A549 (cell line): ENCODE data around the gene CCDC57. TPM values are rescaled to one million over a fixed set of nuclear protein-coding genes. Genes with fewer than 3 reads are reported as not detected.
A peak's percentile ranks its signal among the peaks of the same experiment; 100 is the strongest.
"Not testable (repeated sequence)": the region's sequence is repeated elsewhere in the genome, so short reads cannot be mapped to it uniquely, and the experiment has no call there.

Source experiments
- ATAC-seq, 2 experiments: fragments of 200-7000 bp in 1 of 2; fragments of >200 bp in 1 of 2; cut with Nextera tagmentation in 1 of 2; cut with Tn5 transposase in 1 of 2; 3 replicates each; pipeline versions ENCODE4 v1.8.0 to v1.9.1; 2018 to 2020; ENCODE audit warnings: mild to moderate bottlenecking in 1 of 2, moderate library complexity in 1 of 2
- CTCF ChIA-PET: fragments of 300-600 bp; sonication (Branson Sonifier 250); formaldehyde crosslinking; extraction: SDS; loops from one replicate; lab custom pipeline; 2021; ENCODE audit warnings: antibody characterized with exemption, inconsistent platforms; lab: Yijun Ruan, JAX
- POLR2A ChIA-PET: fragments of 350-600 bp; formaldehyde crosslinking; extraction: SDS; loops from one replicate; lab custom pipeline; 2021; ENCODE audit warnings: antibody characterized with exemption, inconsistent platforms; lab: Yijun Ruan, JAX
- DNase-seq, 2 experiments: peaks; one replicate each; pipeline versions ENCODE4 v3.0.0 to v3.0.0-alpha.2; 2011 to 2016; ENCODE audit warnings: low read depth in 1 of 2, low spot score in 1 of 2
- FAIRE-seq: peaks from 2 replicates; lab custom pipeline; 2011; peaks lifted over from hg19 to GRCh38; lab: Jason Lieb, UNC
- H3K27ac ChIP-seq, 2 experiments: fragments of >200 bp; sonication (Bioruptor Twin); formaldehyde crosslinking; 3 replicates each; pipeline ENCODE4 v1.5.1; 2016 to 2017
- H3K4me1 ChIP-seq: fragments of >200 bp; sonication (Bioruptor Twin); formaldehyde crosslinking; 3 replicates; pipeline ENCODE4 v1.6.1; 2016
- H3K4me2 ChIP-seq: fragments of >200 bp; sonication (Bioruptor Twin); formaldehyde crosslinking; 3 replicates; pipeline ENCODE4 v1.6.1; 2016
- H3K4me3 ChIP-seq: fragments of >200 bp; sonication (Bioruptor Twin); formaldehyde crosslinking; 3 replicates; pipeline ENCODE4 v1.5.1; 2016
- H3K9me3 ChIP-seq: fragments of >200 bp; sonication (Bioruptor Twin); formaldehyde crosslinking; 3 replicates; pipeline ENCODE4 v1.6.1; 2016
- BHLHE40 ChIP-seq: IDR thresholded peaks from 2 replicates; pipeline ENCODE4 v1.6.1; 2012; ENCODE audit warnings: low read depth, low read length, inconsistent platforms
- CBX8 ChIP-seq: fragments of 200-600 bp; sonication (generic); IDR thresholded peaks from 2 replicates; pipeline ENCODE4 v1.6.1; 2016
- CEBPB ChIP-seq, 2 experiments: fragments of >200 bp in 1 of 2; sonication (Bioruptor Twin) in 1 of 2; formaldehyde crosslinking in 1 of 2; IDR thresholded peaks; 2 replicates each; pipeline ENCODE4 v1.6.1; 2012 to 2016
- CHD4 ChIP-seq: fragments of 200-600 bp; sonication (generic); IDR thresholded peaks from 2 replicates; pipeline ENCODE4 v1.6.1; 2016; ENCODE audit warnings: antibody characterized with exemption, mild to moderate bottlenecking, borderline replicate concordance
- EHF ChIP-seq: fragments of 250-450 bp; sonication (Bioruptor Pico); IDR thresholded peaks from 2 replicates; pipeline ENCODE4 v1.5.0; 2020; ENCODE audit warnings: mild to moderate bottlenecking
- EHMT2 ChIP-seq: fragments of 200-600 bp; sonication (generic); IDR thresholded peaks from 2 replicates; pipeline ENCODE4 v1.6.1; 2016; ENCODE audit warnings: antibody characterized with exemption, low read depth, mild to moderate bottlenecking, moderate library complexity
- GATA3 ChIP-seq: IDR thresholded peaks from 2 replicates; pipeline ENCODE4 v1.6.1; 2012; ENCODE audit warnings: borderline replicate concordance
- HOXB13 ChIP-seq: fragments of 250-450 bp; sonication (Bioruptor Pico); IDR thresholded peaks from 2 replicates; pipeline ENCODE4 v1.5.0; 2020; ENCODE audit warnings: low read depth, mild to moderate bottlenecking, moderate library complexity
- JUN ChIP-seq, 2 experiments: fragments of >200 bp; sonication (Bioruptor Twin); formaldehyde crosslinking; IDR thresholded peaks; 2 replicates in 1 of 2; 3 replicates in 1 of 2; pipeline ENCODE4 v1.6.1; 2016 to 2017
- JUNB ChIP-seq: fragments of >200 bp; sonication (Bioruptor Twin); formaldehyde crosslinking; IDR thresholded peaks from 2 replicates; pipeline ENCODE4 v1.6.1; 2016
- KDM5A ChIP-seq: fragments of 200-600 bp; sonication (generic); IDR thresholded peaks from 2 replicates; pipeline ENCODE4 v1.6.1; 2016; ENCODE audit warnings: antibody characterized with exemption, mild to moderate bottlenecking
- MAFK ChIP-seq: fragments of 450-650 bp; IDR thresholded peaks from 2 replicates; pipeline ENCODE4 v1.6.1; 2014; ENCODE audit not compliant: partially characterized antibody
- NR3C1 ChIP-seq: fragments of >200 bp; sonication (Bioruptor Twin); formaldehyde crosslinking; IDR thresholded peaks from 3 replicates; pipeline ENCODE4 v1.6.1; 2017
- PHF8 ChIP-seq: fragments of 200-600 bp; sonication (generic); IDR thresholded peaks from 2 replicates; pipeline ENCODE4 v1.6.1; 2016; ENCODE audit warnings: low read depth, mild to moderate bottlenecking, antibody characterized with exemption, moderate library complexity, borderline replicate concordance
- POLR2A ChIP-seq: IDR thresholded peaks from 2 replicates; pipeline ENCODE4 v1.6.1; 2012; ENCODE audit warnings: mild to moderate bottlenecking, low read length
- POLR2AphosphoS2 ChIP-seq: conservative IDR thresholded peaks from 2 replicates; pipeline ENCODE4 v1.6.1; 2012; ENCODE audit warnings: low read length, improper control_type of control experiment, inconsistent platforms
- RARB ChIP-seq: fragments of 250-450 bp; sonication (Bioruptor Pico); IDR thresholded peaks from 2 replicates; pipeline ENCODE4 v1.8.0; 2021; ENCODE audit warnings: mild to moderate bottlenecking, moderate library complexity
- RFX5 ChIP-seq: fragments of 450-650 bp; IDR thresholded peaks from 2 replicates; pipeline ENCODE4 v1.7.1; 2014; ENCODE audit warnings: antibody characterized with exemption, mild to moderate bottlenecking, moderate library complexity
- SREBF2 ChIP-seq: fragments of 450-650 bp; IDR thresholded peaks from 2 replicates; pipeline ENCODE4 v1.6.1; 2014; ENCODE audit warnings: mild to moderate bottlenecking, moderate library complexity
- WGBS: methylation state at CpG from one replicate; pipeline ENCODE4 v1.1.6; 2017; ENCODE audit errors: missing lambda C conversion rate; 5-methylcytosine and 5-hydroxymethylcytosine counted together
- polyA plus RNA-seq, 4 experiments: library from polyadenylated mRNA; depleted of rRNA in 3 of 4; stranded (reverse); fragments of >200 nt; fragmentation: RNase III in 1 of 4; extraction: RNeasy Plus Mini Kit Qiagen cat#74134 plus additional on column Dnase treatment in 1 of 4; gene quantifications; 2 replicates in 3 of 4; 3 replicates in 1 of 4; pipeline ENCODE4 v1.2.3, GENCODE V29; 2011 to 2017
- TF ChIP-seq, protein P1 (sequence below): fragments of >200 bp; sonication (Bioruptor Twin); formaldehyde crosslinking; IDR thresholded peaks from 3 replicates; pipeline ENCODE4 v1.6.1; 2016
- TF ChIP-seq, protein P2 (sequence below): IDR thresholded peaks from 2 replicates; pipeline ENCODE4 v1.6.1; 2012; ENCODE audit warnings: low read depth, borderline replicate concordance
- TF ChIP-seq, protein P3 (sequence below): fragments of 250-450 bp; sonication (Bioruptor Pico); IDR thresholded peaks from 2 replicates; pipeline ENCODE4 v1.5.0; 2020; ENCODE audit warnings: low read depth, mild to moderate bottlenecking, moderate library complexity

Gene CCDC57
- polyA plus RNA-seq, 2 of the 4 experiments (the other 2 are of a cell fraction) = 18.2 to 18.5 TPM

GRCh38 chr17:82146663-82147654, 65.7 kb downstream of the CCDC57 start:
- Histone ChIP-seq H3K4me2 (no peak overlapping the region), H3K4me1 (no peaks in the 10 kb centered on the region)
- no peak for DNase-seq
- 77% methylated on average over 17 of the region's 18 CpGs for WGBS
- TF ChIP-seq PHF8 (no peak), POLR2A (no peak), MAFK (no peak)
- TF ChIP-seq, protein P1, sequence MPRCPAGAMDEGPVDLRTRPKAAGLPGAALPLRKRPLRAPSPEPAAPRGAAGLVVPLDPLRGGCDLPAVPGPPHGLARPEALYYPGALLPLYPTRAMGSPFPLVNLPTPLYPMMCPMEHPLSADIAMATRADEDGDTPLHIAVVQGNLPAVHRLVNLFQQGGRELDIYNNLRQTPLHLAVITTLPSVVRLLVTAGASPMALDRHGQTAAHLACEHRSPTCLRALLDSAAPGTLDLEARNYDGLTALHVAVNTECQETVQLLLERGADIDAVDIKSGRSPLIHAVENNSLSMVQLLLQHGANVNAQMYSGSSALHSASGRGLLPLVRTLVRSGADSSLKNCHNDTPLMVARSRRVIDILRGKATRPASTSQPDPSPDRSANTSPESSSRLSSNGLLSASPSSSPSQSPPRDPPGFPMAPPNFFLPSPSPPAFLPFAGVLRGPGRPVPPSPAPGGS = no peak
- TF ChIP-seq, all 56 proteins: peak for 0
- H3K27ac ChIP-seq = no peak overlapping the region
- H3K9me3 ChIP-seq = no peaks in the 10 kb centered on the region
- no peak for FAIRE-seq
- ChIA-PET CTCF (interaction anchor here (5.9 kb wide), 1 partner anchor 8 kb away, joined by 51 read pairs; no protein-coding TSS in a partner anchor), POLR2A (no interaction called here)
- 0 out of 6 replicates have a peak, but pooled peaks of 1 of the 2 experiments have one; percentile 8 for ATAC-seq
- H3K4me3 ChIP-seq = no peak overlapping the region

DNA sequence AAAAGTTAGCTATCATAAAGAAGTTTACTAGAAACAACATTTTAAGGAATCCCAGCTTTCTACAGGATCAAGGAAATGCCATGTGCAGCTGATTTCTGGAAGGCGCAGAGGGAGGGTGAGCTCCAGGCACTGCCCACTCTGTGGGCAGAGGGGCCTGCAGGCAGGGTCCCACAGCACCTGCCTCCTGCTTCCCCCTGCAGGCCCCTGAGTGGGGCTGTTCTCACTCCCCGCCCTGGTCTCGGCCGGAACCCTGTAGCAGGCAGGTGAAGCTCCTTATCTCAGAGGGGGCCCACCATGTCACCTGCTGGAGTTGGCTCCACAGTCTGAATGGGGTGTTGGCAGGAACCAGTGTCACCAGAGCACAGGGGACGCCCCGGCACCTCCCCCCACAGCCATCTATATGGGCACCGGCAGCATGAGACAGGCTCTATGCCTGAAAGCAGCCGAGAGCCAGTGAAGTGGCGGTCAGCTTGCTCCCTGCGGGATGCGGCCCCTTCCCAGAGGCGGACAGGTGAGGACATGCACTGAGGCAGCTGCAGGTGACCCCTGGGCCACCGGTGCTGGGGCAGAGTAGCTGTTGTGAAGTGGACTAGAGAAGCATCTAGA, 67.0 kb downstream of the CCDC57 start:
- POLR2A ChIA-PET = no interaction called here
- no peak for TF ChIP-seq RARB
- TF ChIP-seq, protein P1 = no peak
- TF ChIP-seq POLR2A = no peak
- no peak for TF ChIP-seq CHD4
- TF ChIP-seq, protein P2, sequence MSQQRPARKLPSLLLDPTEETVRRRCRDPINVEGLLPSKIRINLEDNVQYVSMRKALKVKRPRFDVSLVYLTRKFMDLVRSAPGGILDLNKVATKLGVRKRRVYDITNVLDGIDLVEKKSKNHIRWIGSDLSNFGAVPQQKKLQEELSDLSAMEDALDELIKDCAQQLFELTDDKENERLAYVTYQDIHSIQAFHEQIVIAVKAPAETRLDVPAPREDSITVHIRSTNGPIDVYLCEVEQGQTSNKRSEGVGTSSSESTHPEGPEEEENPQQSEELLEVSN = no peak
- no peak for TF ChIP-seq RFX5
- no peak for TF ChIP-seq KDM5A
- TF ChIP-seq, all 56 proteins: peak for 0
- Histone ChIP-seq H3K27ac (no peak overlapping the region), H3K4me1 (no peaks in the 10 kb centered on the region), H3K4me2 (no peak overlapping the region), H3K4me3 (no peak overlapping the region), H3K9me3 (no peaks in the 10 kb centered on the region)
- CTCF ChIA-PET = interaction anchor here (0.6 to 5.9 kb wide), 5 partner anchors 9 to 269 kb away, joined by 3 to 51 read pairs (median 4); partner anchors contain the start of gene DCXR
- DNase-seq = no peak
- peak in 1 of 2 experiments; percentile 40; a peak in 3 of 6 replicates for ATAC-seq
- WGBS = 92% methylated on average over 11 of the region's 13 CpGs
- FAIRE-seq = no peak

- CTCF ChIA-PET = interaction anchor here (0.6 to 5.9 kb wide), 4 partner anchors 12 to 536 kb away, joined by 3 to 51 read pairs (median 4); no protein-coding TSS in a partner anchor
- DNase-seq (no peak), FAIRE-seq (no peak), ATAC-seq (no peak)
- Histone ChIP-seq H3K9me3 (no peaks in the 10 kb centered on the region), H3K4me1 (no peaks in the 10 kb centered on the region), H3K4me2 (no peak overlapping the region), H3K27ac (no peak overlapping the region), H3K4me3 (no peak overlapping the region)
- TF ChIP-seq POLR2AphosphoS2 (no peak), SREBF2 (no peak), CHD4 (no peak), MAFK (no peak), JUN (IDR thresholded peaks at IDR 0.05) (no peak), POLR2A (no peak), HOXB13 (CRISPR knock-in tag) (no peak), BHLHE40 (no peak), CEBPB (IDR thresholded peaks at IDR 0.05) (no peak), EHF (CRISPR knock-in tag) (no peak), GATA3 (no peak), JUNB (no peak), NR3C1 (no peak), CBX8 (no peak), KDM5A (no peak), EHMT2 (no peak)
- TF ChIP-seq, protein P3, sequence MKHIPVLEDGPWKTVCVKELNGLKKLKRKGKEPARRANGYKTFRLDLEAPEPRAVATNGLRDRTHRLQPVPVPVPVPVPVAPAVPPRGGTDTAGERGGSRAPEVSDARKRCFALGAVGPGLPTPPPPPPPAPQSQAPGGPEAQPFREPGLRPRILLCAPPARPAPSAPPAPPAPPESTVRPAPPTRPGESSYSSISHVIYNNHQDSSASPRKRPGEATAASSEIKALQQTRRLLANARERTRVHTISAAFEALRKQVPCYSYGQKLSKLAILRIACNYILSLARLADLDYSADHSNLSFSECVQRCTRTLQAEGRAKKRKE (CRISPR knock-in tag) = no peak
- WGBS = 90% methylated on average over 8 of the region's 8 CpGs
- POLR2A ChIA-PET = no interaction called here
Observed at GRCh38 chr17:82143333-82143732, 69.3 kb downstream of the CCDC57 start.

DNA sequence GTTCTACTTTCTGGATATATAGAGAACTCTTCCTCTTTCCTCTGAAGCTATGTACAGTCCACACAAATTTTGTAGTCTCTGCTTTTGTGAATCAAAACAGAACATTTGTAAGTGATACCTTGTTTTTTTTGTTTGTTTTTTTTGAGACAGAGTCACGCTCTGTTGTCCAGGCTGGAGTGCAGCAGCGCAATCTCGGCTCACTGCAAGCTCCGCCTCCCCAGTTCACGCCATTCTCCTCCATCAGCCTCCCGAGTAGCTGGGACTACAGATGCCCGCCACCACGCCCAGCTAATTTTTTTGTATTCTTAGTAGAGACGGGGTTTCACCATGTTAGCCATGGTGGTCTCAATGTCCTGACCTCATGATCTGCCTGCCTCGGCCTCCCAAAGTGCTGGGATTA, 72.7 kb downstream of the CCDC57 start:
- H3K9me3 ChIP-seq, ATAC-seq, H3K4me2 ChIP-seq, DNase-seq, H3K4me1 ChIP-seq, H3K4me3 ChIP-seq, FAIRE-seq, H3K27ac ChIP-seq, POLR2A ChIA-PET: not testable (repeated sequence)
- WGBS = 83% methylated on average over 10 of the region's 10 CpGs
- CTCF ChIA-PET = interaction anchor here (1.2 kb wide), 1 partner anchor 18 kb away, joined by 3 read pairs; no protein-coding TSS in a partner anchor
